Gastrocnemius medialis (tissue), 4 donors: ENCODE data around the gene USP16.

Experiments
- POLR2A ChIP-seq, 2 donors: fragments of 450-650 bp; IDR thresholded peaks; one replicate each; pipeline ENCODE4 v1.6.1; 2017; ENCODE audit warnings: antibody characterized with exemption in 2 of 2, mild to moderate bottlenecking in 2 of 2, moderate library complexity in 2 of 2
- TF ChIP-seq, protein P1 (sequence below), 5 experiments: fragments of 450-650 bp in 3 of 5; fragments of 200-600 bp in 2 of 5; sonication (generic) in 2 of 5; IDR thresholded peaks in 4 of 5; conservative IDR thresholded peaks in 1 of 5; 1 replicate in 4 of 5; 2 replicates in 1 of 5; pipeline ENCODE4 v1.5.1; 2016 to 2019; ENCODE audit warnings: antibody characterized with exemption in 5 of 5, mild to moderate bottlenecking in 3 of 5, moderate library complexity in 3 of 5

DNA sequence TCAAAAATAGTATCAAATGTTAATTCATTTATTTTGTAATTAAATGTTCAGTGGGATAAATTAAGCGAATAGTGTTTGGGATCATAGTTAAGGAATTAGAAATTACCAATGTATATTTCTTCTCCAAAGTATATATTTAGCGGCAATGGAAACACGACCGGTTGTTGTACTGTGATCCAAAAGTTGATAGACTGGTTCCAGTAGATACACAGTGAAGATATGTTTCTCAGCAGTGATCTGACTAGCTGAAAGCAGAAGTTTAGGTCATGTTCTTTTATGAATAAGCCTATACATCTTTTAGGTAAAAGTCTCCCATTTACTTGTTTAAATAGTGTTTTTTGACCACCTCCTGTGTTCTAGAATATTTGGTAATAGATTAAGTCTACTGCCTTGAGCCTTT lies 8.8 kb downstream of the USP16 start:
- TF ChIP-seq, protein P1, sequence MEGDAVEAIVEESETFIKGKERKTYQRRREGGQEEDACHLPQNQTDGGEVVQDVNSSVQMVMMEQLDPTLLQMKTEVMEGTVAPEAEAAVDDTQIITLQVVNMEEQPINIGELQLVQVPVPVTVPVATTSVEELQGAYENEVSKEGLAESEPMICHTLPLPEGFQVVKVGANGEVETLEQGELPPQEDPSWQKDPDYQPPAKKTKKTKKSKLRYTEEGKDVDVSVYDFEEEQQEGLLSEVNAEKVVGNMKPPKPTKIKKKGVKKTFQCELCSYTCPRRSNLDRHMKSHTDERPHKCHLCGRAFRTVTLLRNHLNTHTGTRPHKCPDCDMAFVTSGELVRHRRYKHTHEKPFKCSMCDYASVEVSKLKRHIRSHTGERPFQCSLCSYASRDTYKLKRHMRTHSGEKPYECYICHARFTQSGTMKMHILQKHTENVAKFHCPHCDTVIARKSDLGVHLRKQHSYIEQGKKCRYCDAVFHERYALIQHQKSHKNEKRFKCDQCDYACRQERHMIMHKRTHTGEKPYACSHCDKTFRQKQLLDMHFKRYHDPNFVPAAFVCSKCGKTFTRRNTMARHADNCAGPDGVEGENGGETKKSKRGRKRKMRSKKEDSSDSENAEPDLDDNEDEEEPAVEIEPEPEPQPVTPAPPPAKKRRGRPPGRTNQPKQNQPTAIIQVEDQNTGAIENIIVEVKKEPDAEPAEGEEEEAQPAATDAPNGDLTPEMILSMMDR (IDR thresholded peaks at IDR 0.05 in 4 of 5, conservative IDR thresholded peaks at IDR 0.05 in 1 of 5), result no peak
- no peak for TF ChIP-seq POLR2A (IDR thresholded peaks at IDR 0.05)
